ENCODE results near the gene PFN1. TPM values are rescaled to one million over a fixed set of nuclear protein-coding genes. Genes with fewer than 3 reads are reported as not detected.
A peak's percentile ranks its signal among the peaks of the same experiment; 100 is the strongest.

PFN1 gene
- total and polyA plus RNA-seq, 9 of the 15 experiments (the other 6 are each of a cell fraction or from before 2014, with no cell fraction given) = 60.5 to 1,479 (median 456) TPM

GRCh38 chr17:4949321-4950074 is 1.2 kb upstream of the PFN1 start (continued):
- no peak for TF ChIP-seq ZKSCAN1 (IDR thresholded peaks at IDR 0.05; ENCODE audit: low read depth, low read length)
- TF ChIP-seq, protein P1, sequence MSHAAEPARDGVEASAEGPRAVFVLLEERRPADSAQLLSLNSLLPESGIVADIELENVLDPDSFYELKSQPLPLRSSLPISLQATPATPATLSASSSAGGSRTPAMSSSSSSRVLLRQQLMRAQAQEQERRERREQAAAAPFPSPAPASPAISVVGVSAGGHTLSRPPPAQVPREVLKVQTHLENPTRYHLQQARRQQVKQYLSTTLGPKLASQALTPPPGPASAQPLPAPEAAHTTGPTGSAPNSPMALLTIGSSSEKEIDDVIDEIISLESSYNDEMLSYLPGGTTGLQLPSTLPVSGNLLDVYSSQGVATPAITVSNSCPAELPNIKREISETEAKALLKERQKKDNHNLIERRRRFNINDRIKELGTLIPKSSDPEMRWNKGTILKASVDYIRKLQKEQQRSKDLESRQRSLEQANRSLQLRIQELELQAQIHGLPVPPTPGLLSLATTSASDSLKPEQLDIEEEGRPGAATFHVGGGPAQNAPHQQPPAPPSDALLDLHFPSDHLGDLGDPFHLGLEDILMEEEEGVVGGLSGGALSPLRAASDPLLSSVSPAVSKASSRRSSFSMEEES (CRISPR knock-in tag; IDR thresholded peaks at IDR 0.05) = no peak
- TF ChIP-seq, protein P2, sequence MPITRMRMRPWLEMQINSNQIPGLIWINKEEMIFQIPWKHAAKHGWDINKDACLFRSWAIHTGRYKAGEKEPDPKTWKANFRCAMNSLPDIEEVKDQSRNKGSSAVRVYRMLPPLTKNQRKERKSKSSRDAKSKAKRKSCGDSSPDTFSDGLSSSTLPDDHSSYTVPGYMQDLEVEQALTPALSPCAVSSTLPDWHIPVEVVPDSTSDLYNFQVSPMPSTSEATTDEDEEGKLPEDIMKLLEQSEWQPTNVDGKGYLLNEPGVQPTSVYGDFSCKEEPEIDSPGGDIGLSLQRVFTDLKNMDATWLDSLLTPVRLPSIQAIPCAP (CRISPR knock-in tag; IDR thresholded peaks at IDR 0.05; ENCODE audit: borderline replicate concordance) = no peak
- no peak for TF ChIP-seq ZNF239 (CRISPR knock-in tag; IDR thresholded peaks at IDR 0.05)
- TF ChIP-seq ZNF589 (CRISPR knock-in tag; IDR thresholded peaks at IDR 0.05; ENCODE audit: low read depth) = peak; percentile 70; the same call in 1 of the 2 replicates
- no peak for TF ChIP-seq PHB2 (IDR thresholded peaks at IDR 0.05; ENCODE audit: low read depth)
- no peak for TF ChIP-seq IRF2 (CRISPR knock-in tag; IDR thresholded peaks at IDR 0.05)
- TF ChIP-seq PHF8 (IDR thresholded peaks at IDR 0.05; ENCODE audit: borderline replicate concordance, low read length) = peak; percentile 42; the same call in 1 of the 2 replicates
- TF ChIP-seq ZZZ3 (IDR thresholded peaks at IDR 0.05) = no peak
- 0 out of 2 replicates have a peak, but pooled peaks have one; percentile 29 for TF ChIP-seq SP1 (CRISPR knock-in tag; IDR thresholded peaks at IDR 0.05)
- no peak for TF ChIP-seq CEBPB (tag; IDR thresholded peaks at IDR 0.05)
- TF ChIP-seq ZNF133 (CRISPR knock-in tag; IDR thresholded peaks at IDR 0.05) = no peak
- 0 out of 2 replicates have a peak, but pooled peaks have one; percentile 62 for TF ChIP-seq ZNF197 (CRISPR knock-in tag; IDR thresholded peaks at IDR 0.05; ENCODE audit: low read depth)
- no peak for TF ChIP-seq GATA2 (CRISPR knock-in tag; IDR thresholded peaks at IDR 0.05)
- TF ChIP-seq ZC3H8 (IDR thresholded peaks at IDR 0.05) = no peak
- 0 out of 2 replicates have a peak, but pooled peaks have one; percentile 8 for TF ChIP-seq ZNF583 (CRISPR knock-in tag; IDR thresholded peaks at IDR 0.05)
- TF ChIP-seq SNAPC5 (CRISPR knock-in tag; IDR thresholded peaks at IDR 0.05) = no peak
- no peak for TF ChIP-seq SRSF1 (IDR thresholded peaks at IDR 0.05; ENCODE audit: low read depth, low read length)
- TF ChIP-seq KAT2B (IDR thresholded peaks at IDR 0.05; ENCODE audit: low read depth, low read length) = no peak
- TF ChIP-seq CC2D1A (IDR thresholded peaks at IDR 0.05) = no peak
- TF ChIP-seq POLR2H (tag; IDR thresholded peaks at IDR 0.05; ENCODE audit: low read depth) = no peak
- TF ChIP-seq, protein P3, sequence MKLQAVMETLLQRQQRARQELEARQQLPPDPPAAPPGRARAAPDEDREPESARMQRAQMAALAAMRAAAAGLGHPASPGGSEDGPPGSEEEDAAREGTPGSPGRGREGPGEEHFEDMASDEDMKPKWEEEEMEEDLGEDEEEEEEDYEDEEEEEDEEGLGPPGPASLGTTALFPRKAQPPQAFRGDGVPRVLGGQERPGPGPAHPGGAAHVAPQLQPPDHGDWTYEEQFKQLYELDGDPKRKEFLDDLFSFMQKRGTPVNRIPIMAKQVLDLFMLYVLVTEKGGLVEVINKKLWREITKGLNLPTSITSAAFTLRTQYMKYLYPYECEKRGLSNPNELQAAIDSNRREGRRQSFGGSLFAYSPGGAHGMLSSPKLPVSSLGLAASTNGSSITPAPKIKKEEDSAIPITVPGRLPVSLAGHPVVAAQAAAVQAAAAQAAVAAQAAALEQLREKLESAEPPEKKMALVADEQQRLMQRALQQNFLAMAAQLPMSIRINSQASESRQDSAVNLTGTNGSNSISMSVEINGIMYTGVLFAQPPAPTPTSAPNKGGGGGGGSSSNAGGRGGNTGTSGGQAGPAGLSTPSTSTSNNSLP (IDR thresholded peaks at IDR 0.05; ENCODE audit: borderline replicate concordance, low read depth, low read length) = no peak
- TF ChIP-seq MYBL2 (IDR thresholded peaks at IDR 0.05; ENCODE audit: low read depth) = no peak
- no peak for TF ChIP-seq MYBL2 (CRISPR knock-in tag; IDR thresholded peaks at IDR 0.05; ENCODE audit: borderline replicate concordance)
- TF ChIP-seq ZNF274 (IDR thresholded peaks at IDR 0.05; ENCODE audit: borderline replicate concordance, low read depth, low read length) = no peak
- TF ChIP-seq RFX1 (IDR thresholded peaks at IDR 0.05) = no peak
- no peak for TF ChIP-seq WHSC1 (IDR thresholded peaks at IDR 0.05; ENCODE audit: low read length)
